Left ventricle myocardium inferior (tissue), 1 donor: ENCODE data around the gene TIMM13. TPM values are rescaled to one million over a fixed set of nuclear protein-coding genes. Genes with fewer than 3 reads are reported as not detected.

Experiments used
- DNase-seq: peaks from one replicate; pipeline ENCODE4 v3.0.0-alpha.2; 2020
- H3K27ac ChIP-seq: fragments of 200-600 bp; replicated peaks from 2 replicates; pipeline ENCODE4 v1.8.0; 2021
- H3K27me3 ChIP-seq: fragments of 200-600 bp; 2 replicates; pipeline ENCODE4 v1.8.0; 2021; ENCODE audit warnings: low read depth
- H3K36me3 ChIP-seq: fragments of 200-600 bp; 2 replicates; pipeline ENCODE4 v1.8.0; 2021
- H3K4me1 ChIP-seq: fragments of 200-600 bp; 2 replicates; pipeline ENCODE4 v1.8.0; 2021
- H3K4me3 ChIP-seq: fragments of 200-600 bp; 2 replicates; pipeline ENCODE4 v1.8.0; 2021; ENCODE audit warnings: mild to moderate bottlenecking, moderate library complexity
- H3K9me3 ChIP-seq: fragments of 200-600 bp; replicated peaks from 2 replicates; pipeline ENCODE4 v1.8.0; 2021
- CTCF ChIP-seq: fragments of 200-600 bp; IDR thresholded peaks from 2 replicates; pipeline ENCODE4 v1.8.0; 2021; ENCODE audit warnings: antibody characterized with exemption, mild to moderate bottlenecking, borderline replicate concordance
- intact Hi-C: fragments of 100-400 bp; cut with micrococcal nuclease; formaldehyde crosslinking; loops from one replicate; pipeline ENCODE4 v1.11.0; 2022
- total RNA-seq: library from RNA; stranded (reverse); fragmentation: NEBNext Ultra II Directional; extraction: Animal tissue kit (Norgen Biotek cat#: 25700); gene quantifications from one replicate; pipeline ENCODE4 v1.2.1, GENCODE V29; 2021
- donor health status: DM: no; HTN: yes; CAD: no; lungs with severe emphysema.

TIMM13 gene
- total RNA-seq, 1 donor from 2014 or later = 87.7 TPM

GRCh38 chr19:2412449-2412848 is 14.9 kb downstream of the TIMM13 start:
- Histone ChIP-seq H3K27ac (no peak overlapping the region), H3K4me1 (no peaks in the 10 kb centered on the region), H3K4me3 (no peak overlapping the region), H3K27me3 (peaks cover 35% of the 10 kb centered on the region), H3K9me3 (peaks cover 4% of the 10 kb centered on the region), H3K36me3 (no peaks in the 10 kb centered on the region)
- TF ChIP-seq CTCF = no peak
- intact Hi-C loops = no loop called here
- no peak for DNase-seq

DNA sequence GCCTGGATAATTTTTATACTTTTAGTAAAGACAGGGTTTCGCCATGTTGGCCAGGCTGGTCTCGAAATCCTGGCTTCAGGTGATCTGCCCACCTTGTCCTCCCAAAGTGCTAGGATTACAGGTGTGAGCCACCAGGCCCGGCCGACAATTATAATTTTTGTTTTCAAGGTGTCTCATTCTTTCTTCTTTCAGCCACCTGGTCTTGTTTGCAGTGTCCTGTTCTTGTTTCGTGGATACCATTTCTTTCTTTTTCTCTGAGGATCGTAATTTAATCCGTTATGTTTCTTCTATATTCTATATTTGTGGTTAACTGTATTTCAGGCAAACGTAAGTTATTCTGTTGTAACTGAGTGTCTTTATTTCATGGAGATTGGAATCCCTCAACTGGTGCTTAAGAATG is 15.7 kb downstream of the TIMM13 start:
- no peaks in the 10 kb centered on the region for H3K36me3 ChIP-seq
- intact Hi-C loops = no loop called here
- no peak for TF ChIP-seq CTCF
- DNase-seq = no peak
- H3K4me1 ChIP-seq = no peaks in the 10 kb centered on the region
- H3K27me3 ChIP-seq = peaks cover 39% of the 10 kb centered on the region
- peaks cover 4% of the 10 kb centered on the region for H3K9me3 ChIP-seq
- H3K4me3 ChIP-seq = no peak overlapping the region
- no peak overlapping the region for H3K27ac ChIP-seq

GRCh38 chr19:2410023-2410422 is 17.4 kb downstream of the TIMM13 start:
- Histone ChIP-seq H3K27ac (no peak overlapping the region), H3K9me3 (peaks cover 4% of the 10 kb centered on the region), H3K4me3 (no peak overlapping the region), H3K36me3 (no peaks in the 10 kb centered on the region), H3K27me3 (peaks cover 42% of the 10 kb centered on the region), H3K4me1 (no peaks in the 10 kb centered on the region)
- no peak for TF ChIP-seq CTCF
- intact Hi-C loops = no loop called here
- no peak for DNase-seq

GRCh38 chr19:2409352-2409912 is 18.0 kb downstream of the TIMM13 start:
- intact Hi-C loops = no loop called here
- Histone ChIP-seq H3K4me1 (no peaks in the 10 kb centered on the region), H3K27me3 (peaks cover 42% of the 10 kb centered on the region), H3K36me3 (no peaks in the 10 kb centered on the region), H3K9me3 (peaks cover 6% of the 10 kb centered on the region), H3K27ac (no peak overlapping the region), H3K4me3 (no peak overlapping the region)
- no peak for TF ChIP-seq CTCF
- DNase-seq = no peak

- Histone ChIP-seq H3K4me3 (no peak overlapping the region), H3K4me1 (no peaks in the 10 kb centered on the region), H3K27me3 (peaks cover 42% of the 10 kb centered on the region), H3K36me3 (no peaks in the 10 kb centered on the region), H3K9me3 (peaks cover 14% of the 10 kb centered on the region), H3K27ac (no peak overlapping the region)
- intact Hi-C loops = no loop called here
- DNase-seq = no peak
- no peak for TF ChIP-seq CTCF
Measured at GRCh38 chr19:2408247-2408646, 19.1 kb downstream of the TIMM13 start.
